Upper lobe of left lung (tissue), 4 donors: ENCODE results near the gene DSC2.

ENCODE experiments used
- EP300 ChIP-seq, 4 donors: sonication (generic); formaldehyde crosslinking; IDR thresholded peaks; one replicate each; pipeline ENCODE4 v1.5.1; 2017; ENCODE audit warnings: antibody characterized with exemption in 4 of 4, control low read depth in 2 of 4
- POLR2A ChIP-seq, 4 donors: fragments of 450-650 bp; IDR thresholded peaks; one replicate each; pipeline ENCODE4 v1.5.1; 2016 to 2017; ENCODE audit warnings: antibody characterized with exemption in 4 of 4, mild to moderate bottlenecking in 2 of 4
- POLR2AphosphoS5 ChIP-seq, 2 donors: sonication (generic); formaldehyde crosslinking; IDR thresholded peaks; one replicate each; pipeline ENCODE4 v1.5.1; 2017; ENCODE audit warnings: antibody characterized with exemption in 2 of 2
- TF ChIP-seq, protein P1 (sequence below), 6 experiments: fragments of 450-650 bp in 4 of 6; fragments of 200-600 bp in 2 of 6; sonication (generic) in 2 of 6; IDR thresholded peaks; one replicate each; pipeline ENCODE4 v1.5.1; 2016 to 2019; ENCODE audit warnings: antibody characterized with exemption in 6 of 6

DNA sequence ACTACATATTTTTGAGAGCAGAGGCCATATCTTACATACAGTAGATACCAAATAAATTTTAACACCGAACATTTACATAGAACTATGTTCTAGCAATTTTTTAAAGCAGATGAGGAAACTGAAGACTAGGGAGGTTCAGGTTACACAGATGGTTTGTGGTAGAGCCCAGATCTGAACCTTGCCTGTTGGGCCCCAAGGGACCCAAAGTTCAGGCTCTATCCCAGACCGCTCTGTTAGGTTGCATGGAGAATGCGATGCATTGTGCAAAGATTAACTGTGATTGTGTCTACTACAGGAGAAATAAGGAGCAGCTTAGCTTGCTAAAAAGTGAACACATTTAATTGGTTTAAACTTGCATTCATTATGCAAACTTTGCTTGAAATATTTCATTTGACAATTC is 43.3 kb downstream of the DSC2 start:
- TF ChIP-seq POLR2A (IDR thresholded peaks at IDR 0.05) (no peak), POLR2AphosphoS5 (IDR thresholded peaks at IDR 0.05) (no peak), EP300 (IDR thresholded peaks at IDR 0.05) (no peak)
- TF ChIP-seq, protein P1, sequence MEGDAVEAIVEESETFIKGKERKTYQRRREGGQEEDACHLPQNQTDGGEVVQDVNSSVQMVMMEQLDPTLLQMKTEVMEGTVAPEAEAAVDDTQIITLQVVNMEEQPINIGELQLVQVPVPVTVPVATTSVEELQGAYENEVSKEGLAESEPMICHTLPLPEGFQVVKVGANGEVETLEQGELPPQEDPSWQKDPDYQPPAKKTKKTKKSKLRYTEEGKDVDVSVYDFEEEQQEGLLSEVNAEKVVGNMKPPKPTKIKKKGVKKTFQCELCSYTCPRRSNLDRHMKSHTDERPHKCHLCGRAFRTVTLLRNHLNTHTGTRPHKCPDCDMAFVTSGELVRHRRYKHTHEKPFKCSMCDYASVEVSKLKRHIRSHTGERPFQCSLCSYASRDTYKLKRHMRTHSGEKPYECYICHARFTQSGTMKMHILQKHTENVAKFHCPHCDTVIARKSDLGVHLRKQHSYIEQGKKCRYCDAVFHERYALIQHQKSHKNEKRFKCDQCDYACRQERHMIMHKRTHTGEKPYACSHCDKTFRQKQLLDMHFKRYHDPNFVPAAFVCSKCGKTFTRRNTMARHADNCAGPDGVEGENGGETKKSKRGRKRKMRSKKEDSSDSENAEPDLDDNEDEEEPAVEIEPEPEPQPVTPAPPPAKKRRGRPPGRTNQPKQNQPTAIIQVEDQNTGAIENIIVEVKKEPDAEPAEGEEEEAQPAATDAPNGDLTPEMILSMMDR (IDR thresholded peaks at IDR 0.05): no peak
